HG03095 (cell line): Measurements from ENCODE around the gene RAB11A.

Experiments
- ATAC-seq: cut with Tn5 transposase; IDR thresholded peaks from one replicate; pipeline ENCODE4 v1.9.1; 2021; ENCODE audit warnings: moderate library complexity; ENCODE audit not compliant: unreplicated experiment

Gene RAB11A

GRCh38 chr15:65869126-65869953 lies at the start of gene RAB11A:
RAB11A (plus strand) TSS chr15:65869491; CDS start chr15:65869586, 95 bp downstream.
- peak; percentile 85 for ATAC-seq

GRCh38 chr15:65819563-65819960 lies 49.7 kb upstream of the RAB11A start:
- no peak for ATAC-seq

GRCh38 chr15:65821070-65821469 lies 48.2 kb upstream of the RAB11A start:
- no peak for ATAC-seq

- ATAC-seq = no peak
These were observed 47.0 kb upstream of the RAB11A start for GRCh38 chr15:65822316-65822715.

GRCh38 chr15:65824031-65824743 lies 45.1 kb upstream of the RAB11A start:
- ATAC-seq = no peak

- no peak for ATAC-seq
These were observed 44.2 kb upstream of the RAB11A start for GRCh38 chr15:65824941-65825544.

- no peak for ATAC-seq
These were observed 42.2 kb upstream of the RAB11A start for GRCh38 chr15:65827065-65827464.

- ATAC-seq = no peak
These were observed 40.7 kb upstream of the RAB11A start for GRCh38 chr15:65828585-65828984.

GRCh38 chr15:65829130-65829764 lies 40.0 kb upstream of the RAB11A start:
- no peak for ATAC-seq

GRCh38 chr15:65832549-65833364 lies 36.5 kb upstream of the RAB11A start:
- no peak for ATAC-seq

GRCh38 chr15:65833501-65834205 lies 35.6 kb upstream of the RAB11A start:
- ATAC-seq = no peak

GRCh38 chr15:65834603-65835282 lies 34.5 kb upstream of the RAB11A start:
- no peak for ATAC-seq

- ATAC-seq = no peak
These were observed 33.8 kb upstream of the RAB11A start for GRCh38 chr15:65835447-65835846.

- ATAC-seq = no peak
These were observed 32.6 kb upstream of the RAB11A start for GRCh38 chr15:65836665-65837064.

- ATAC-seq = no peak
These were observed 31.7 kb upstream of the RAB11A start for GRCh38 chr15:65837301-65838294.

- ATAC-seq = no peak
These were observed 29.9 kb upstream of the RAB11A start for GRCh38 chr15:65839354-65839901.

GRCh38 chr15:65839985-65840384 lies 29.3 kb upstream of the RAB11A start:
- ATAC-seq = no peak
